Measurements from ENCODE around the gene DEPP1.

The DEPP1 gene

GRCh38 chr10:44937196-44938005 lies 41.2 kb downstream of the DEPP1 start:
- no peaks in the 10 kb centered on the region for H3K27me3 ChIP-seq
- peaks cover 50 to 89% (median 81%) of the 10 kb centered on the region in 10 experiments for H3K4me1 ChIP-seq
- 0 out of 20 replicates have a peak overlapping the region, but pooled peaks of 1 of the 10 experiments have one; percentile 33 for H3K4me3 ChIP-seq
- H3K9me3 ChIP-seq (replicated peaks in 1 of 11): peaks cover 17 to 60% (median 31%) of the 10 kb centered on the region in 11 experiments
- no peak for TF ChIP-seq Cebpa-rat (IDR thresholded peaks at IDR 0.05)
- H4K20me1 ChIP-seq: no peaks in the 10 kb centered on the region
- H3K9ac ChIP-seq: peak overlapping the region in 1 of 11 experiments; percentile 59; a peak in 1 of 22 replicates
- peak overlapping the region in 8 of 11 experiments; percentile 0 to 79 (median 74); a peak in 13 of 22 replicates for H3K27ac ChIP-seq
- no peaks in the 10 kb centered on the region; a peak in 1 of 22 replicates for H3K36me3 ChIP-seq
- peak overlapping the region; percentile 62 to 94 (median 87); a peak in 21 of 22 replicates for H3K4me2 ChIP-seq

DNA sequence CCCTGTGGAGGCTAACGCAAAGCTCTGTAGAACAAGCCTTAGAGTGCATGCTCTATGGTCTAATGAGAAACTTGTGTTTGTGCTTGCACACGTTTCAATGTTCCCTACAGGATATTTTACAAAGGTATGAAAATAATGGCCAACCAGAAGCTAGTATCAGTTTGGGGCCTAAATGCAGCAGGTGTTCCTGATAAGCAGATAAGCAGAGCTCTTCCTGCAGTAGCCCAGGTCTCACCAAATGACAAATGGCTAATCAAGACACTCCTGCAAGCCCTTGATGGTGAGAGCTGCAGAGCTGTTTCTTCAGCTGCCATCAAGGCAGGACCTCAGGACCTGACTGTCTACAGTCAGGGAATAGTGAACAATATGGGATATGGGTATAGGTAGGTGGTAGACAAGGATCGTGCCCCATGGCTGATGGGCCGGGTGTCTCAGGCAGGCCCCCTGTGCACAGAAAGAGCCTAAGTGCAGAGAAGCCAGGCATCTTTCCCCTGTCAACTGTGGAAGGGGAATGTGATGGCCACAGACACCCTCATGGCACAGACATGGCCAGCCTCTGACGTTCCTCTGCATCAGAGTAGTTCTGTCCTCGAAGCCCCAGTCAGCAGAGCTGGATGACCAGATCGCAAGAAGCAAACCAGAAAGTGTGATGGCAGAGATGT lies 42.2 kb downstream of the DEPP1 start:
- Histone ChIP-seq H3K4me1 (peaks cover 52 to 93% (median 86%) of the 10 kb centered on the region in 10 experiments), H3K4me2 (peak overlapping the region; percentile 62 to 94 (median 87)), H3K4me3 (peak overlapping the region in 5 of 10 experiments; percentile 7 to 33 (median 20); a peak in 4 of 20 replicates), H3K36me3 (no peaks in the 10 kb centered on the region; a peak in 1 of 22 replicates), H3K9ac (peak overlapping the region in 7 of 11 experiments; percentile 12 to 59 (median 45); a peak in 11 of 22 replicates), H3K27me3 (no peaks in the 10 kb centered on the region), H3K27ac (peak overlapping the region in 10 of 11 experiments; percentile 11 to 79 (median 70); a peak in 21 of 22 replicates), H4K20me1 (no peaks in the 10 kb centered on the region), H3K9me3 (replicated peaks in 1 of 11) (peaks cover 17 to 51% (median 31%) of the 10 kb centered on the region in 11 experiments; a peak in 21 of 22 replicates)
- no peak for TF ChIP-seq Cebpa-rat (IDR thresholded peaks at IDR 0.05)

DNA sequence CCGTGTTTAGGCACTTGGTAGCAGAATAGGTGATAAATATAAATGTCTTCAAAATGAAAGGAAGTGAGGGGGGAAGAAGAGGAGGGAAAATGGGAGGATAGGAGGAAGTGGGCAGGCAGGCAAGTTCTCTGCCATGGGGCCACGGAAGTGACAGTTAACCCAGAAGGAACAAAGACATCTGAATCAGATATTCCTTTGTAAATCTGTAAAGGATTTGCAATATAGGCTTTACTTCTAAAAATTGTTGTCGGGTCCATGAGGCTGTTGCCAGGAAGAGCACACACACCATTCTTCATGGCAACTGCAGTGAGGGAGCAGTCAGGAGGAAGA lies 42.7 kb downstream of the DEPP1 start:
- Histone ChIP-seq H4K20me1 (no peaks in the 10 kb centered on the region), H3K4me1 (peaks cover 56 to 95% (median 87%) of the 10 kb centered on the region in 10 experiments), H3K9me3 (replicated peaks in 1 of 11) (peaks cover 17 to 46% (median 28%) of the 10 kb centered on the region in 11 experiments; a peak in 21 of 22 replicates), H3K36me3 (no peaks in the 10 kb centered on the region; a peak in 1 of 22 replicates), H3K4me2 (peak overlapping the region; percentile 62 to 94 (median 87)), H3K27me3 (no peaks in the 10 kb centered on the region), H3K9ac (peak overlapping the region in 7 of 11 experiments; percentile 12 to 59 (median 45); a peak in 12 of 22 replicates), H3K27ac (peak overlapping the region; percentile 11 to 79 (median 68); a peak in 21 of 22 replicates), H3K4me3 (peak overlapping the region in 4 of 10 experiments; percentile 2 to 21 (median 13); a peak in 3 of 20 replicates)
- no peak for TF ChIP-seq Cebpa-rat (IDR thresholded peaks at IDR 0.05)

DNA sequence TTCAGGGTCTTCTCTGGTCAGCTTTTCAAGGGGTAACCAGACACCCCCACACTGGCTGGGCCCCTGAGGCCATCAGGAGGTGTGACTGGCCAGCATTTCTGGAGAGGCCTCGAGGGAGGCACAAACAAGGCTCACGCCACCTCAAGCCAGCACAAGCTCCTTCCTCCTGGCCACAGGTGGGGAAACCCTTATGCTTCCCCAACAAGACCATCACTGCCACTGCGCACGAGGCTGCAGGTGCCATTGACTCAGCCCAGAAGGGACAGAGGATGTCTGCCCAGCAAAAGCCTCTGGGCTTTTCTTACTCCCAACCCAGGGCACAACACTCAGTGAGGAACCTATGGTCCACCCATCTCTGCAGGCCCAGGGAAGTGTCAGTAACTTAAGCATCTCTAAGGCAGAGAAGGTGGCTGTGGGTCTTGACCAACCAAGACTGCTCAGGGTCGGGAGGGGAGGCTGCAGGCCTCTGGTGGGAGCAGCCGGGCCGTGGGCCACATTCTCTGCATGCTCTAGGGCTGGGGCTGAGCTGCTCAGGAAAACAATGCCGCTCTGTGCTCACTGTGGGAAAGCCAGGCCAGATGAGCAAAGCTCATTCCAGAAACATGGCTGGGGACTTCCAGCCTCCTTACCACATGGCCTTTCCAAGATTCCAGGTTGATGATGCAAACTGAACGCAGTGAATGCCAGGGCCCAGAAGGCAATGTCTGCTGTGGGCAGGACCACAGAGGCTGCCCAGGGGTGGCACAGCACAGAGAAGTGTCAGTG lies 43.2 kb downstream of the DEPP1 start:
- H3K4me3 ChIP-seq: peak overlapping the region in 4 of 10 experiments; percentile 2 to 21 (median 13); a peak in 1 of 20 replicates
- peak overlapping the region in 5 of 11 experiments; percentile 12 to 59 (median 23); a peak in 8 of 22 replicates for H3K9ac ChIP-seq
- H3K36me3 ChIP-seq: no peaks in the 10 kb centered on the region; a peak in 1 of 22 replicates
- TF ChIP-seq Cebpa-rat (IDR thresholded peaks at IDR 0.05): no peak
- H3K27ac ChIP-seq: peak overlapping the region; percentile 11 to 79 (median 68); a peak in 20 of 22 replicates
- H3K9me3 ChIP-seq (replicated peaks in 1 of 11): peaks cover 15 to 40% (median 24%) of the 10 kb centered on the region in 11 experiments; a peak in 21 of 22 replicates
- H4K20me1 ChIP-seq: no peaks in the 10 kb centered on the region
- H3K27me3 ChIP-seq: no peaks in the 10 kb centered on the region
- peak overlapping the region; percentile 62 to 94 (median 87) for H3K4me2 ChIP-seq
- peaks cover 56 to 94% (median 83%) of the 10 kb centered on the region in 10 experiments for H3K4me1 ChIP-seq

DNA sequence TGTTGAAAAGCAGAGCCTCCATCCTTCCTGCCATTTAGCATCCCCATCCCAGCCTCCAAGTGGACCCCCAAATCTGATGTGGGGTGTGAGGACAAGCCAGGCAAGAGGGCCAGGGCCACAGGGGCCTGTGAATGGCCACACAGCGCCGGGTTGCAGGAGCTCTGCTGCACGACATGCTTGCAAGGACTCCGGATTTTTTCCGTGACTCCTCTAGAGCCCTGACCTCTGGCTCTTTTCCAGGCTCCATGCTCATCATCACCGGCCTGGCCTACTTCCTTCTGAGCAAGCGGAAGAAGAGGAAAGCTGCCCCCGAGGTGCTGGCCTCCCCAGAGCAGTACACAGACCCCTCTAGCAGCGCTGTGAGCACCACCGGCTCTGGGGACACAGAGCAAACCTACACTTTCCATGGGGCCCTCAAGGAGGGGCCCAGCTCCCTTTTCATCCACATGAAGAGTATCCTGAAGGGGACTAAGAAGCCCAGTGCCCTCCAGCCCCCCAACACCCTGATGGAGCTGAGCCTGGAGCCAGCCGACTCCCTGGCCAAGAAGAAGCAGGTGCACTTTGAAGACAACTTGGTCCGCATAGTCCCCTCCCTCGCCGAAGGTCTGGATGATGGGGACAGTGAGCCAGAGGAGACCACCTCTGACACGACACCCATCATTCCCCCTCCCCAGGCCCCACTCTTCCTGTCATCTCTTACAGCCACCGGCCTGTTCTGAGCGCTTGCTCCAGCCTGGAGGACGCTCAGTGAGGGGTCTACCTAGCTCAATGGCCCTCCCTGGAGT lies 44.0 kb downstream of the DEPP1 start:
- Histone ChIP-seq H3K27ac (peak overlapping the region in 10 of 11 experiments; percentile 11 to 79 (median 70); a peak in 14 of 22 replicates), H4K20me1 (no peaks in the 10 kb centered on the region), H3K9ac (peak overlapping the region in 1 of 11 experiments; percentile 59; a peak in 1 of 22 replicates), H3K9me3 (replicated peaks in 1 of 11) (peaks cover 13 to 32% (median 21%) of the 10 kb centered on the region in 11 experiments; a peak in 21 of 22 replicates), H3K27me3 (no peaks in the 10 kb centered on the region), H3K4me2 (peak overlapping the region; percentile 62 to 94 (median 87)), H3K4me3 (no peak overlapping the region), H3K4me1 (peaks cover 56 to 86% (median 77%) of the 10 kb centered on the region in 10 experiments), H3K36me3 (no peaks in the 10 kb centered on the region; a peak in 1 of 22 replicates)
- no peak for TF ChIP-seq Cebpa-rat (IDR thresholded peaks at IDR 0.05)

DNA sequence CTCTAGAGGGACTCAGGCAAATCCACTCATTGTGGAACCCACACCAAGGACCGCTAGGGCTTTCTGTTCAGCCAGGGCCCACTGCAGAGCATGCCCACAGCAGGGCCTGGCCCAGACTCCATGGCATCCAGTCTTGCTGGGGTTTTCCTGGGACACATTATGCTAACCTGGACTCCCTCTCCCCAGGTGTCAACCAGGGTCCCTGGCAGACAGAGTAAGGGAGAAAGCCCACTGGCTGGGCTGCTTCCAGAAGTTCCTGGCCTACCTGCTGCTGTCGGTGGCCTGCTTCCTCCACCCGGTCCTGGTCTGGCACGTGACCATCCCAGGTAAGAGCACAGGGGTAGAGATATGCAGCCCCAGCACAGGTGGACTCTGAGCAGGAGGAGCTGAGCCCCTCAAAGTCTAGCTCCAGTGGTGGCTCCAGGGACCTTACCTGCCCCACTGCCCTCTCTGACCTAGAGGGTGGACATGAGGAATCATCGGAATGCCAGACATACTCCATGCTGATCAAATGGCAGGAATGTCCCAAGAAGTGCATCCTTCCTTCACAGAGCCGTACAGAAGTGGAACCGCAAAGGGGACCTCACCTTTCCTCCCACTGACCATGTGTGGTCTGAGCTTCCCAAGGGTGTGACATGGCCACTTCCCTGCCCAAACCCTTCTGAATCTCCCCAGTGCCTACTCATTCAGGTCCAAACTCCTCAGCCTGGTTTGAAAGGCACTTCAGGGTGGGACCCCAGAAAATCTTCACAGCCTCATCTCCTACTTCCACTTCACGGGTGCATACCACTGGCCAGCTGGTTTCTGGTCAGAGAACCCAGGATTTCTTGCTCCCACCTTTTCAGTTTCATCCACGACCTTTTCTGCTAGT lies 44.9 kb downstream of the DEPP1 start:
- Histone ChIP-seq H3K36me3 (no peaks in the 10 kb centered on the region; a peak in 1 of 22 replicates), H3K4me3 (no peak overlapping the region), H3K4me1 (peaks cover 56 to 77% (median 68%) of the 10 kb centered on the region in 10 experiments), H3K4me2 (peak overlapping the region; percentile 52 to 94 (median 87)), H3K27ac (peak overlapping the region in 8 of 11 experiments; percentile 20 to 79 (median 65); a peak in 13 of 22 replicates), H3K9ac (peak overlapping the region in 8 of 11 experiments; percentile 1 to 35 (median 27); a peak in 10 of 22 replicates), H3K9me3 (replicated peaks in 1 of 11) (peaks cover 4 to 23% (median 13%) of the 10 kb centered on the region in 11 experiments; a peak in 21 of 22 replicates), H4K20me1 (no peaks in the 10 kb centered on the region), H3K27me3 (no peaks in the 10 kb centered on the region)
- no peak for TF ChIP-seq Cebpa-rat (IDR thresholded peaks at IDR 0.05)
